AG04449 (cell line): ENCODE measurements around the gene RBBP9.

Experiments
- CTCF ChIA-PET: fragments of 350-600 bp; formaldehyde crosslinking; extraction: SDS; loops from one replicate; lab custom pipeline; 2021; ENCODE audit warnings: antibody characterized with exemption; lab: Yijun Ruan, JAX
- POLR2A ChIA-PET: fragments of 400-600, 350-600 bp; formaldehyde crosslinking; extraction: SDS; loops from one replicate; lab custom pipeline; 2020; ENCODE audit warnings: antibody characterized with exemption, inconsistent platforms; lab: Yijun Ruan, JAX
- DNase-seq: peaks from one replicate; pipeline ENCODE4 v3.0.0-alpha.2; 2010; ENCODE audit warnings: low read depth, low spot score
- H3K4me3 ChIP-seq: 2 replicates; pipeline ENCODE4 v1.5.1; 2011; ENCODE audit warnings: low read depth, mild to moderate bottlenecking, control low read depth, low read length
- TF ChIP-seq, protein P1 (sequence below): IDR thresholded peaks from one replicate; pipeline ENCODE4 v1.5.1; 2011; ENCODE audit warnings: mild to moderate bottlenecking, moderate library complexity, low read length, control low read depth, inconsistent platforms; ENCODE audit not compliant: insufficient read depth; ENCODE audit errors: missing control alignments

RBBP9 gene

DNA sequence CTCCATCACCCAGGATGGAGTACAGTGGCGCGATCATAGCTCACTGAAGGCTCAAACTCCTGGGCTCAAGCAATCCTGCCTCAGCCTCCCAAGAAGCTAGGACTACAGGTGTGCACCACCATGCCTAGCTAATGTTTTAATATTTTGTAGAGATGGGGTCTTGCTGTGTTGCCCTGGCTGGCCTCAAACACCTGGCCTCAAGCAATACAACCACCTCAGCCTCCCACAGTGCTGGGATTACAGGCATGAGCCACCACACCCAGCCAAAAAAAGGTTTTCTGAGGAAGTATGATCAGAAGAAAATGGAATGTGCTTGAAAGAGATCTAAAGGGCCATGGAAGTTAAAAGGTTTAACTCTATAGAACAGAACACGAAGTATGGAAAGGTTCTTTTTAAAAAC is 8.7 kb downstream of the RBBP9 start:
- ChIA-PET POLR2A (no interaction called here), CTCF (no interaction called here)

GRCh38 chr20:18481596-18481995 is 15.4 kb downstream of the RBBP9 start:
- CTCF ChIA-PET: no interaction called here
- no peak overlapping the region for H3K4me3 ChIP-seq
- DNase-seq: no peak
- TF ChIP-seq, protein P1, sequence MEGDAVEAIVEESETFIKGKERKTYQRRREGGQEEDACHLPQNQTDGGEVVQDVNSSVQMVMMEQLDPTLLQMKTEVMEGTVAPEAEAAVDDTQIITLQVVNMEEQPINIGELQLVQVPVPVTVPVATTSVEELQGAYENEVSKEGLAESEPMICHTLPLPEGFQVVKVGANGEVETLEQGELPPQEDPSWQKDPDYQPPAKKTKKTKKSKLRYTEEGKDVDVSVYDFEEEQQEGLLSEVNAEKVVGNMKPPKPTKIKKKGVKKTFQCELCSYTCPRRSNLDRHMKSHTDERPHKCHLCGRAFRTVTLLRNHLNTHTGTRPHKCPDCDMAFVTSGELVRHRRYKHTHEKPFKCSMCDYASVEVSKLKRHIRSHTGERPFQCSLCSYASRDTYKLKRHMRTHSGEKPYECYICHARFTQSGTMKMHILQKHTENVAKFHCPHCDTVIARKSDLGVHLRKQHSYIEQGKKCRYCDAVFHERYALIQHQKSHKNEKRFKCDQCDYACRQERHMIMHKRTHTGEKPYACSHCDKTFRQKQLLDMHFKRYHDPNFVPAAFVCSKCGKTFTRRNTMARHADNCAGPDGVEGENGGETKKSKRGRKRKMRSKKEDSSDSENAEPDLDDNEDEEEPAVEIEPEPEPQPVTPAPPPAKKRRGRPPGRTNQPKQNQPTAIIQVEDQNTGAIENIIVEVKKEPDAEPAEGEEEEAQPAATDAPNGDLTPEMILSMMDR: no peak
- POLR2A ChIA-PET: no interaction called here

More for the DNA sequence above, 8.7 kb downstream of the RBBP9 start:
- no peak overlapping the region for H3K4me3 ChIP-seq
- no peak for DNase-seq
- TF ChIP-seq, protein P1: no peak

GRCh38 chr20:18477821-18478220 is 19.2 kb downstream of the RBBP9 start:
- TF ChIP-seq, protein P1: no peak
- no peak for DNase-seq
- ChIA-PET POLR2A (interaction anchor here (0.9 kb wide), 1 partner anchor 11 kb away, joined by 4 read pairs; the partner anchor contains the start of genes DZANK1 and POLR3F), CTCF (interaction anchor here (0.8 to 1.3 kb wide), 2 partner anchors 11 to 14 kb away, joined by 3 read pairs; partner anchors contain the start of gene DZANK1)
- H3K4me3 ChIP-seq: no peak overlapping the region

DNA sequence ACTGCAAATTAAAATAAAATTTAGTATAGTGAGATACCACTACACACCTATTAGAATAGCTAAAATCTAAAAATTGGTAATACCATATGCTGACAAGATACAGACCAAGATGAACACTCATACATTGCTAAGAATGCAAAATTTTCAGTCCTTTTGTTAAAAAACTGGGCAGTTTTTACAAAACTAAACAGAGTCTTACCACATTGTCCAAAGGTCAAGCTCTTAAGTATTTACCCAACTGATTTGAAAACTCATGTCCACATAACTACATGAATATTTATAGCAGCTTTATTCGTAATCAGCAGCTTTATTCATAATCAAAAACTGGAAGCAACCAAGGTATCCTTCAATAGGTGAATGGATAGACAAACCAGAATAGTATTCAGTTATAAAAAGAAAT is 19.8 kb downstream of the RBBP9 start:
- TF ChIP-seq, protein P1: no peak
- no peak for DNase-seq
- ChIA-PET POLR2A (interaction anchor here (0.9 kb wide), 1 partner anchor 10 kb away, joined by 4 read pairs; the partner anchor contains the start of genes DZANK1 and POLR3F), CTCF (interaction anchor here (0.8 to 1.3 kb wide), 3 partner anchors 8 to 15 kb away, joined by 3 read pairs; partner anchors contain the start of gene DZANK1)
- no peak overlapping the region for H3K4me3 ChIP-seq

DNA sequence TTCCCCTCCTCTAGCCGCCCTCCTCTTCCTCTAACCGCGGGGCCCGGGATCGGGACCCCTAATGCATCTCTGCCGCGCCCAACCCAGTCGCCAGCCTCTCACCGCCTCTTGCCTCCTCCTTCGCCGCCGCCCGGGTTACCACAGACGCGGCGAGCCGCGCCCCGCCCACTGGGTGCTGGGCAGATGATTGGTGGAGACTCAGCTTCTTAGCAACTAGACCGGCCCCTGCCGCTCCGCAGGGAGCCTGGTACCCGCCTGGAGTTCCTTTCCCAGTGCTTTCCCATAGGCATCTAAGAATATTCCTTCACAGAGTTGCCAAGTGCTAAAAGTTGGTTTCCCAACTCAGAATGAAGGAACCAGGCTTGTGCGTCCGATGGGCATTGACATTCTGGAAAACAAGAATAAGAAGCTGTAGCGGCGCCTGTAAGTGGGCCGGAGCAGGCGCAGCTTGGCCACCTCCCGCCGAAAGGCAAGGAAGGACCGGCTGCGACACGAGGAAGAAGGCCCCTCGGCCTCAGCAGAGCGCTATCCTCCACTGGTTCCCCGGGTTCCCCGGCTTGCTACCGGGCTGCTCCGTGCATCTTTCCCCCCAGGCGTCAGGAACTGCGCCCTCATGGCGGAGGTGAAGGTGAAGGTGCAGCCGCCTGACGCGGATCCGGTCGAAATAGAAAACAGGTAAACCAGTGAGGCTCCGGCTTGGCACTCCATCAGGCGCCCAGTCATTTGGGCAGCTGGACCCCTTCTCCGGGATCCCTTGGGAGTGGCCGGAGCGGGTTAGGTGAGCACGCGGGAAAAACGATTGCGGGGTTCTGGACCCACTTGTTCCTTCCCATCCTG is 29.9 kb downstream of the RBBP9 start, which contains the start of the genes DZANK1 and POLR3F:
TSS of gene DZANK1 (minus strand) at position 137 of the 837 bp plus-strand sequence. CDS start 1,672 bp downstream, outside the sequence.
TSS of gene POLR3F (plus strand) at position 497 of the 837 bp plus-strand sequence. CDS start at position 614, 117 bp downstream.
- POLR2A ChIA-PET: interaction anchor here (0.7 to 1.4 kb wide), 4 partner anchors 10 to 48 kb away, joined by 3 to 5 read pairs (median 4); partner anchors contain the start of genes RBBP9 and SEC23B

More for the DNA sequence above, 29.9 kb downstream of the RBBP9 start, which contains the start of the genes DZANK1 and POLR3F:
- CTCF ChIA-PET: interaction anchor here (1.0 to 1.2 kb wide), 2 partner anchors 10 to 30 kb away, joined by 3 to 4 read pairs; partner anchors contain the start of gene RBBP9
- TF ChIP-seq, protein P1: no peak
- H3K4me3 ChIP-seq: peak within 1 kb of the TSS; percentile 84
- peak; percentile 73 for DNase-seq
